GM10248 (cell line): Measurements from ENCODE around the gene ARHGAP15.
A peak's percentile ranks its signal among the peaks of the same experiment; 100 is the strongest.

Experiments
- CTCF ChIA-PET: fragments of 300-600 bp; sonication (Branson Sonifier 250); formaldehyde crosslinking; extraction: SDS; loops from one replicate; lab custom pipeline; 2021; ENCODE audit warnings: antibody characterized with exemption; lab: Yijun Ruan, JAX
- POLR2A ChIA-PET: fragments of 350-650 bp; sonication (Branson Sonifier 250); formaldehyde crosslinking; extraction: SDS; loops from one replicate; lab custom pipeline; 2020; ENCODE audit warnings: antibody characterized with exemption; lab: Yijun Ruan, JAX
- DNase-seq: peaks from one replicate; pipeline ENCODE4 v3.0.0; 2012; ENCODE audit errors: extremely low spot score
- TF ChIP-seq, protein P1 (sequence below): IDR thresholded peaks from 2 replicates; pipeline ENCODE4 v1.5.1; 2012; ENCODE audit warnings: mild to moderate bottlenecking, low read depth; ENCODE audit errors: extremely low read depth, missing control alignments, control extremely low read depth

ARHGAP15 gene

DNA sequence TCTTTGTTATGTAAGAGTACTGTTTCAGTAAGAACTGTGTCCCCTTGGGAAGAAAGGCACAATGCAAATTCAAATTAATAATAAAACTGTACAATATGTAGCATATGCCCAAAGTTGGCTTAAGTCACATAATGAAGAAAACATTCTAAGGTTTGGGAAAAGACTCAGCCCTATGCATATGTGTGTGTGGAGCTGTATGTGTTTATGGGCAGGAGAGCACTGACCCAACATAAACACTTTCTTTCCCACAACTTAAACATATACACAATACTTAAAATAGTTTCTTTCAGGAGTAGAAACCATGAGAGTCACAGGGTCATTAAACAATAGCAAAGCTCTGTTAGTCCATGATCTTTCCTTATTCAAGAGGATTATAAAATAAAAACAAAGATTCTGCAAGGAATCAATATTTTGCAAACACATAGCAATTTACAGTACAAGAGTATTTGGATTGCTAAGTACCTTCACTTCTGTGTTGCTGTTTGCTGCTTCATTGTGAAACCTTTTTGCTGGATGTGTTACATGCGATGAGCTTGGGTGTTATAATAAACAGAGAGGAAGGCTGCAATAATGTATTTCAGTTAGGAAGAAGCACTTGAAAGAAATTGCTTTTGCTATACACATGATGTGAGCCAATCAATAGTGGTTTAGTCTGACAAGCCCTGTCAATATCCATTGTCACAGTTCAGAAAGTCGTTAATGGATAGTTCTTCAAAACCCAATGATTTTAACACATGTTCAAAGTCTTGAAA is 347.3 kb downstream of the ARHGAP15 start:
- CTCF ChIA-PET, result no interaction called here
- TF ChIP-seq, protein P1, sequence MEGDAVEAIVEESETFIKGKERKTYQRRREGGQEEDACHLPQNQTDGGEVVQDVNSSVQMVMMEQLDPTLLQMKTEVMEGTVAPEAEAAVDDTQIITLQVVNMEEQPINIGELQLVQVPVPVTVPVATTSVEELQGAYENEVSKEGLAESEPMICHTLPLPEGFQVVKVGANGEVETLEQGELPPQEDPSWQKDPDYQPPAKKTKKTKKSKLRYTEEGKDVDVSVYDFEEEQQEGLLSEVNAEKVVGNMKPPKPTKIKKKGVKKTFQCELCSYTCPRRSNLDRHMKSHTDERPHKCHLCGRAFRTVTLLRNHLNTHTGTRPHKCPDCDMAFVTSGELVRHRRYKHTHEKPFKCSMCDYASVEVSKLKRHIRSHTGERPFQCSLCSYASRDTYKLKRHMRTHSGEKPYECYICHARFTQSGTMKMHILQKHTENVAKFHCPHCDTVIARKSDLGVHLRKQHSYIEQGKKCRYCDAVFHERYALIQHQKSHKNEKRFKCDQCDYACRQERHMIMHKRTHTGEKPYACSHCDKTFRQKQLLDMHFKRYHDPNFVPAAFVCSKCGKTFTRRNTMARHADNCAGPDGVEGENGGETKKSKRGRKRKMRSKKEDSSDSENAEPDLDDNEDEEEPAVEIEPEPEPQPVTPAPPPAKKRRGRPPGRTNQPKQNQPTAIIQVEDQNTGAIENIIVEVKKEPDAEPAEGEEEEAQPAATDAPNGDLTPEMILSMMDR, result no peak
- DNase-seq, result no peak
- POLR2A ChIA-PET, result no interaction called here

DNA sequence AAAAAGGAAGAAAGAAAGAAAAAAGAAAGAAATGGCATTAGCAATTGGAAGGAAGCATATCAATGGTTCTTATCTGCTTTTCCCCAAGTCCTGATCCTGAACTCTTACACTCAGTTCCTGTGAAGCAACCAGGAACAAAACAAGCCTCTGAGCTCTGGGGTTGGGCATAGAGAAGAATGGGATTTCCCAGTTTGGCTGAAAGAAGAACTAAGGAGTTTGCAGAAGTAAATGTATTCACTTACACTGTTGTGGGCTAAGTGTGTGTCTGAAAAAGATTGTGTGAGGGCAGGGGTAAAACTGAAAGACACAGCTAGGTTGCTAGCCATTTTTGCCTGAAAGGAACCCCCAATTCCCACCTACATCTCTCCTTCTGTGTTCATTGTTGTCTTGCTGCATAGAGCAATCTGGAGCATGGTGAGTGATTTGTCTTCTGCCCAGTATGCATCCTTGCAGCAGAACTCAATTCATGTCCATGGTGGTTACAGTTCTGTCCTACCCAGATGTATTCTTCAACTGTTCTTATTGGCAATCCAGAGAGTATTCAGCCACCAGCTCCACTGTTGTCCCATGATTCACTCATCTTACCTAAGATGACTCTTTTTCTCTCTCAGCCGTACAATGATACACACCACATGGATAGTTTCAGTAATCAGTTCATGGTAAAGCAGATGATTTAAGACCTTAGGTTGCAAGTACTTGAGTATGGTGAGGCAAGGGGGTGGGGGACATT is 348.7 kb downstream of the ARHGAP15 start:
- CTCF ChIA-PET, result interaction anchor here (0.7 kb wide), 1 partner anchor 498 kb away, joined by 3 read pairs; no protein-coding TSS in a partner anchor

DNA sequence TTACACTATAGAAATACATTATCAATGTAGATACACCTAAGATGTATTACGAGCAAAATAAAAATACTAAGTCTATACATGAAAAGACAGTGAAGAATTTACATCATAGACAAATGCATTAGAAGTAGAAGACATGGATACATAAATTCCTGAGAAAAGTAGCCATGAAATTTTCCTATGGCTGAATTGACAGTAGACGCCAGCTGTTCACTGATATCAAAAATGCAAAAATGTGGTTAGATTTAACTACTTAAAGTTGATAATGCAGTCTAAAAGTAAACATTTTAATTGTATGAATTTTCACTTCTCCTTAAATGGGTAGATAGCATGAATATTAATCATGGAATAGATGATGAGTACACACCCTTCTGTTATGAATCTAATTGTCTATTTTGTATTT is 350.9 kb downstream of the ARHGAP15 start:
- ChIA-PET CTCF (no interaction called here), POLR2A (interaction anchor here (0.5 kb wide), 1 partner anchor 452 kb away, joined by 5 read pairs; no protein-coding TSS in a partner anchor)
- TF ChIP-seq, protein P1, result no peak
- no peak for DNase-seq

More for the DNA sequence above, 348.7 kb downstream of the ARHGAP15 start:
- TF ChIP-seq, protein P1, result no peak
- DNase-seq, result peak; percentile 10
- POLR2A ChIA-PET, result no interaction called here

DNA sequence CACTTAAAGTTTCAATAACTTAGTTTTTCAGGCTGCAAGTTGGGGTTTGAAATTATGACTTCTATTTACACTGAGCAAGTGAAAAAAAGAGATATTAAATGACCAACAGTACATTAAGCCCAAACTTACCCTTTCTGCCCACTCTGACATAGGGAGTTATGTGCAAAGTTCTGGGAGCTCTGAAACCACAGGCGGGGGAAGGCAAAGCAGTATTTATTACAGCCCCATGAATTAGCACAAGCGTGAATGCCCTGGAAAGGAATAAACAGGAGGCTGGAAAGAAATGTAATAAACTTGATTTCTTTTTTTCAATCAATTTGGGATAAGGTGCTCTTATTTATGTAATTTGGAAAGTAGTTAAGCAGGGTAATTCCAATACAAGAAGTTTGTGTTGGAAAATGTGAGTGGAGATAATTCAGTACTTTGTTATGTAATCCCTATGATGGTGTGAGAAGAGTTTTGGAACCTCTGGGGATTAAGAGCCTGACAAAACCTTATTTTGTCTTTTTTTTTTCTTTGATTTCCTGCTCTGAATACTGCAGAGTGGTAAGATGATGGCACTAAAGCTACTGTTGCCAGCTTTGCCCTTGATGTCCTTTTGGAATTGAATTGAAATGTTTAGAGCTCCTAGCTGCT is 351.5 kb downstream of the ARHGAP15 start:
- ChIA-PET POLR2A (interaction anchor here (0.5 kb wide), 1 partner anchor 451 kb away, joined by 5 read pairs; no protein-coding TSS in a partner anchor), CTCF (no interaction called here)
- DNase-seq, result no peak
- TF ChIP-seq, protein P1, result no peak

DNA sequence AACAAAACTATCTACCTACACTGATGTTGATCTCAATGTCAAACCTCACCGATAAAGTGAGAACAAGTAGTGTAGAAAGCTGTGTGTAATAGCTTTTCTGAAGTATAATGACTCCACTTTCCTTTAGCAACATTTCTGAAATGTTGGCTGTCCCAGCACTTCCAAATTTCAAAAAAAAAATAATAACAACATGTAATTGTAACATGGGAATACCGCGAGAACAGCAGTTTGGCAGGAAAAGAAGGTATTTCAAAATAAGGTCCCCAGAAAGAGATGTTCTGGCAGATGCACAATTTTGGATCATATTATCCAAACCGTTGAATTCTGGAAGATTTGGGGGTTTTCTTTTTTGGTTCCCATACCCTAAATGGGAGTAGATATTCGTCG is 352.0 kb downstream of the ARHGAP15 start:
- ChIA-PET CTCF (no interaction called here), POLR2A (no interaction called here)
- TF ChIP-seq, protein P1, result no peak
- no peak for DNase-seq

DNA sequence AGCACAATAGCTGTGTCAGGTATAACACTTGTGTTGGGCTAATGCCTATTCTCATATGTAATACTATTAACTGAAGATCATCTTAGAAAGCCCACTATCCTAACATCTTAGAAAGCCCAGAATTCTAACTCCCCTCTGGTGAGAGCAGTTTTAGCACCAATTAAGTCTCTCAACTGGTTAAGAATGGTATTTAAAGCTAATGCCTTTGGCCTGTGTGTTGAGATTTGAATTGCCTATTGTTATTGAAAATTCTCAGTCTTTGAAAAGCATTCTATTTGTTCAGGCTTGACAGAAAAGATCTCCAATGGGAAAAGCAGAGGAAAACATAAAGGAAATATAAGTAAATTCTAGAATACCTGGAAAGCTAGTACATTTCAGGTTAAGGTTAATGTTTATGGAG is 352.5 kb downstream of the ARHGAP15 start:
- DNase-seq, result no peak
- ChIA-PET POLR2A (no interaction called here), CTCF (interaction anchor here (0.9 kb wide), 1 partner anchor 30 kb away, joined by 3 read pairs; no protein-coding TSS in a partner anchor)
- TF ChIP-seq, protein P1, result no peak
